BE2C (cell line): ENCODE measurements around the gene HOXD1.

Experiments used
- DNase-seq: peaks from one replicate; pipeline ENCODE4 v3.0.0-alpha.2; 2020
- H3K27me3 ChIP-seq: fragments of 250-450 bp; sonication (Bioruptor Pico); 2 replicates; pipeline ENCODE4 v1.5.1; 2020; ENCODE audit warnings: mild to moderate bottlenecking
- H3K36me3 ChIP-seq: fragments of 250-450 bp; sonication (Bioruptor Pico); 2 replicates; pipeline ENCODE4 v1.5.1; 2020; ENCODE audit warnings: mild to moderate bottlenecking
- H3K4me1 ChIP-seq: fragments of 250-450 bp; sonication (Bioruptor Pico); 2 replicates; pipeline ENCODE4 v1.5.1; 2020
- H3K4me3 ChIP-seq: 2 replicates; pipeline ENCODE4 v1.5.1; 2011; ENCODE audit warnings: low read depth, low read length
- H3K9me3 ChIP-seq: fragments of 250-450 bp; sonication (Bioruptor Pico); 2 replicates; pipeline ENCODE4 v1.5.1; 2020
- CTCF ChIP-seq: IDR thresholded peaks from 2 replicates; pipeline ENCODE4 v1.5.1; 2012; ENCODE audit warnings: mild to moderate bottlenecking, low read depth, low read length

HOXD1 gene

GRCh38 chr2:176157499-176158185 lies 30.8 kb upstream of the HOXD1 start:
- Histone ChIP-seq H3K27me3 (no peaks in the 10 kb centered on the region), H3K4me3 (peak overlapping the region; percentile 76), H3K9me3 (no peaks in the 10 kb centered on the region), H3K36me3 (no peaks in the 10 kb centered on the region), H3K4me1 (no peaks in the 10 kb centered on the region)
- DNase-seq: peak; percentile 71
- no peak for TF ChIP-seq CTCF

DNA sequence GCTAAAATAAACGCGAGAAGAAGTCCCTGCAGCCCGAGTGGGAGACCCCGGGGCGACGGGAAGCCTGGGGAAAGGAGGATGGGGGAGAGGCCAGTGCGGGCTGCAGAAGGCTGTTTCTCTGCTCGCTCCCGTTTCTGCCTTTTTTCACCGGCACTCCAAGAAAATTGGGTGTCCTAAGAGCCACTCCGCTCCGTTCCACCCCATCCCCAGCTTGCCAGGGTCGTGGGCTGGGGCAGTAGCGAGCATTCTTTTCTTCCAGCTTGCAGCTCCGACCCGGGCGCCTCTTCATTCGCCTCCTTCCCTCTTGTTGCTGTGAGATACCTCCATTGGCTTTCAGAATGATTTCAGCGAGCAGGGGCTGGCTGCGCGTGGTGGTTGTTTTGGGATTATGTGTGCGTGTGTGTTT lies 30.3 kb upstream of the HOXD1 start:
- Histone ChIP-seq H3K4me1 (no peaks in the 10 kb centered on the region), H3K9me3 (no peaks in the 10 kb centered on the region), H3K4me3 (peak overlapping the region; percentile 76), H3K27me3 (no peaks in the 10 kb centered on the region), H3K36me3 (no peaks in the 10 kb centered on the region)
- no peak for TF ChIP-seq CTCF
- DNase-seq: peak; percentile 39

- no peak for DNase-seq
- Histone ChIP-seq H3K4me3 (peak overlapping the region; percentile 76), H3K36me3 (no peaks in the 10 kb centered on the region), H3K4me1 (no peaks in the 10 kb centered on the region), H3K9me3 (no peaks in the 10 kb centered on the region), H3K27me3 (no peaks in the 10 kb centered on the region)
- no peak for TF ChIP-seq CTCF
Observed at GRCh38 chr2:176158855-176159662, 29.4 kb upstream of the HOXD1 start.

DNA sequence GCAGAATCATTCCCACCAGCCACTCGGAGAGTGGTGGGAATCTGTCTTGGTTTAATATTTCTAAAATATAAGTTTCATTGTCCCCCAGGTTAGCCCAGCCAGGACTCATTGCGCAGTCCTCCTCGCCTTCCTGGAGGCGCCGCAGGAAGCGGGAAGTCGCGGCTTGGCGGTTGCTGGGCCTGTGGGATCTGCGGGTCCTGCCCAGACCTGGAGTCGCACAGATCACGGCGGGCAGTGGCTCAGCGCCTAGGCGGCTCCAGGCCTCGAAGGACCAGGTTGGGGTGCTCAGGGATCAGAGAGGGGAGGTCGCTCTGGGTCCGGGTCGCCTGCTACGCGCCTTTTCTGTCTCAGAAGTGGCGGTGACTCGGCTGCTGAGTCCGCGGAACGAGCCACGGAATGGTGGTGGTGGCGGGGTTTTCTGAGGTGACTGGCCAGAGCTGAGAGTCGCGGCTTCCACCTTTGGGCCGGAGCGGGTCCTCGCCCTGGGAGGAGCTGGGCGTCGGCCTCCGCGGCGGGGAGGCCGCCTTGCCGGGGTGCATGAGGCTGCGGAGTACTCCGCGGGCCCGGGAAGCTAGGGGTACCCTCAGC lies 28.7 kb upstream of the HOXD1 start:
- H3K4me3 ChIP-seq: no peak overlapping the region
- no peaks in the 10 kb centered on the region for H3K36me3 ChIP-seq
- DNase-seq: no peak
- TF ChIP-seq CTCF: no peak
- no peaks in the 10 kb centered on the region for H3K9me3 ChIP-seq
- no peaks in the 10 kb centered on the region for H3K27me3 ChIP-seq
- no peaks in the 10 kb centered on the region for H3K4me1 ChIP-seq

- no peaks in the 10 kb centered on the region for H3K27me3 ChIP-seq
- H3K36me3 ChIP-seq: no peaks in the 10 kb centered on the region
- no peak for DNase-seq
- H3K4me3 ChIP-seq: no peak overlapping the region
- no peaks in the 10 kb centered on the region for H3K4me1 ChIP-seq
- no peaks in the 10 kb centered on the region for H3K9me3 ChIP-seq
- no peak for TF ChIP-seq CTCF
Observed at GRCh38 chr2:176160251-176160985, 28.1 kb upstream of the HOXD1 start.
